MM.1S (cell line): ENCODE results near the gene ZBTB17.

ENCODE experiments used
- EZH2 ChIP-seq: fragments of 300-600 bp; sonication (generic); optimal IDR thresholded peaks from 2 replicates; pipeline ENCODE3; 2017; ENCODE audit warnings: low read depth, mild to moderate bottlenecking, antibody characterized with exemption, low read length, mixed read lengths
- EZH2phosphoT487 ChIP-seq: fragments of 300-600 bp; sonication (generic); IDR thresholded peaks from 2 replicates; pipeline ENCODE4 v1.6.1; 2018; ENCODE audit warnings: antibody characterized with exemption, low read length
- TF ChIP-seq, protein P1 (sequence below): fragments of 300-600 bp; sonication (generic); IDR thresholded peaks from 2 replicates; pipeline ENCODE4 v1.5.1; 2016; ENCODE audit warnings: antibody characterized with exemption, low read length, mixed read lengths

DNA sequence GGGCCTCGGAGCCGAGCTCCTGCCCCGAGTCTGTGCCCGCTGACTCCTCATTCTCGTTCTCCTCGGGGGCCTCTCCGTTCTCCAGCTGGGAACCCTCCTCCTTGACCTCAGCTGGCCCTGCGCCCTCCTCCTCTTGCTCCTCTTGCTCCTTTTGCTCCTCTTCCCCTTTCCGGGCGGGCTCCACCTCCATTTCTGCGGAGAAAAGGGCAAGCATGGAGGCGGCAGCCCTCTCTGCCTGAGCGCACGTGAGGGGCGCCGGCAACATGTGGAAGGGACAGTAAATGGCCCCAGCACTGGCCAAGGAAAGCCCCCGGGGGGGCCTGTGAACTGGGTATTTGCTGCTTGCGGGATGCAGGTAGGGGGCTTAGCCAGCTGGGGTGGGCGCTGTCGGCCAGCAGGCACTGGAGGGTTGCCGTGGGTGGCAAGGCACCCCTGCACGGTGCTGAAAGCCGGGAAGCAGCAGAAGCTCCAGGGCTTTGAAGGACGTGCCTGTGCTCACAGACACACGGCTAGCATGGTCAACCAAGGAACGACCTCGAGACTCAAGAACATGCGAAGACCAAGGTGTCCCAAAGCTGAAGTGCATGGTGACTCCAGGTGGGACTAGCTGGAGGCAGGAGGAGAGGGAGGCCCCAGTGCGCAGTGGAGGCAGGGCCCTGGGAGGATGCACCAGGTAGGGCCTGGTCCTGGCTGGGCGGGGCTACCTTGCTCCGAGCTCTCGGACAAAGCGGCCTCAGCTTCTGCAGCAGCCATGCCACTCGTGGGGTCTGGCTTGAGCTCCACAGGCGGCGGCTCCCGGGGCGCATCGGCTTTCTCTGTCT lies 30.7 kb downstream of the ZBTB17 start:
- no peak for TF ChIP-seq EZH2
- TF ChIP-seq, protein P1, sequence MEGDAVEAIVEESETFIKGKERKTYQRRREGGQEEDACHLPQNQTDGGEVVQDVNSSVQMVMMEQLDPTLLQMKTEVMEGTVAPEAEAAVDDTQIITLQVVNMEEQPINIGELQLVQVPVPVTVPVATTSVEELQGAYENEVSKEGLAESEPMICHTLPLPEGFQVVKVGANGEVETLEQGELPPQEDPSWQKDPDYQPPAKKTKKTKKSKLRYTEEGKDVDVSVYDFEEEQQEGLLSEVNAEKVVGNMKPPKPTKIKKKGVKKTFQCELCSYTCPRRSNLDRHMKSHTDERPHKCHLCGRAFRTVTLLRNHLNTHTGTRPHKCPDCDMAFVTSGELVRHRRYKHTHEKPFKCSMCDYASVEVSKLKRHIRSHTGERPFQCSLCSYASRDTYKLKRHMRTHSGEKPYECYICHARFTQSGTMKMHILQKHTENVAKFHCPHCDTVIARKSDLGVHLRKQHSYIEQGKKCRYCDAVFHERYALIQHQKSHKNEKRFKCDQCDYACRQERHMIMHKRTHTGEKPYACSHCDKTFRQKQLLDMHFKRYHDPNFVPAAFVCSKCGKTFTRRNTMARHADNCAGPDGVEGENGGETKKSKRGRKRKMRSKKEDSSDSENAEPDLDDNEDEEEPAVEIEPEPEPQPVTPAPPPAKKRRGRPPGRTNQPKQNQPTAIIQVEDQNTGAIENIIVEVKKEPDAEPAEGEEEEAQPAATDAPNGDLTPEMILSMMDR, result no peak
- no peak for TF ChIP-seq EZH2phosphoT487
